ENCODE results near the gene AKAP1.

DNA sequence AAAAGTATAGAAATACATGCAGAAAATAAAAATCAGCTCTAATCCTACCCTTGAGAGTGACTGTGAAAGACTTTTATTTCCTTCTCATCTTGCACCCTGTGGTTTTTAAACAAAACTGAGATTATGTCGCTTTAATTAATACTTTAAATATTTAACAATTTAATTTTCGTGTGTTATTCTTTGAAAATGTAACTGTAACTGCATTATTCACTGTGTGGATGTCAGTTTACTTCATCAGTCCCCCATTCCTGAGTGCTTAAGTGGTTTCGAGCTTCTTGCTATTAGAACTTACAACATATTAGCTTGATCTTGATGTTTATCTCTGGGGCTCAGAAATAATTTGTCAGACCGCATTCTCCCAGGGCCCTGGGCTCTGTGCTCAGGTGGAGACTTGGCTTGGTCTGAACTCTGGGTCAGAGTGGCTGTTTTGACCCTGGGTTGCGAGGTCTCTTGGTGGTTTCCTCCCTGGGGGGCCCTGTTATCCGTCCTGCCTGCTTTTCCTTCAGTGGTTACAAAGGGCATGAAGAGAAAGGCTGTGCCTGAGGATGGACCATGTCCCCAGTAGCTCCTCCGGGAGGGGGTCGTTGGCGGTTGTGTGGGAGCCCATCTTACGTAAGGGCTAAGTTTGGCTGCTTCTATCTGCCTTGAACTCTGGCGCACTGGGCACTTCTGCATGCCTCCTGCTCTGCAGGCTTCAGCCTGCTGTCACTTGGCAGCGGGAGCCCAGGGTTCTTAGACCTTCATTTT is 25.7 kb downstream of the AKAP1 start:
- TF ChIP-seq EZH2 (IDR thresholded peaks at IDR 0.05; ENCODE audit: insufficient read depth, poor library complexity, severe bottlenecking) (no peak), EZH2phosphoT487 (IDR thresholded peaks at IDR 0.05; ENCODE audit: insufficient read depth, low read depth) (no peak)
